Chondrocyte (in vitro differentiated cells): ENCODE results near the gene EPB41L4A. TPM values are rescaled to one million over a fixed set of nuclear protein-coding genes. Genes with fewer than 3 reads are reported as not detected.

Source experiments
- DNase-seq: peaks from one replicate; pipeline ENCODE4 v3.0.0; 2021; ENCODE audit warnings: mixed read lengths, low spot score
- H3K27ac Mint-ChIP-seq: one replicate; pipeline ENCODE4 v1.8.0; 2021; ENCODE audit warnings: mild to moderate bottlenecking, moderate library complexity, mixed read lengths; ENCODE audit not compliant: unreplicated experiment
- H3K27me3 Mint-ChIP-seq: 2 replicates; pipeline ENCODE4 v1.8.0; 2021; ENCODE audit warnings: low read depth, mixed read lengths
- H3K36me3 Mint-ChIP-seq: 2 replicates; pipeline ENCODE4 v1.8.0; 2021; ENCODE audit warnings: low read depth, mixed read lengths
- H3K4me1 Mint-ChIP-seq: 2 replicates; pipeline ENCODE4 v1.8.0; 2021; ENCODE audit warnings: low read depth, mild to moderate bottlenecking, mixed read lengths
- H3K4me3 Mint-ChIP-seq: one replicate; pipeline ENCODE4 v1.8.0; 2021; ENCODE audit warnings: mild to moderate bottlenecking, moderate library complexity, mixed read lengths; ENCODE audit not compliant: unreplicated experiment
- H3K9me3 Mint-ChIP-seq: 2 replicates; pipeline ENCODE4 v1.8.0; 2021; ENCODE audit warnings: low read depth, mixed read lengths
- CTCF ChIP-seq: fragments of 200-600 bp; sonication (generic); IDR thresholded peaks from 2 replicates; pipeline ENCODE4 v1.5.0; 2021; ENCODE audit warnings: antibody characterized with exemption, mild to moderate bottlenecking, moderate library complexity
- total RNA-seq: library from RNA; stranded (reverse); gene quantifications from 3 replicates; pipeline ENCODE4 v1.2.1, GENCODE V29; 2021

The EPB41L4A gene
- total RNA-seq, 1 donor from 2014 or later, result 3.9 TPM

DNA sequence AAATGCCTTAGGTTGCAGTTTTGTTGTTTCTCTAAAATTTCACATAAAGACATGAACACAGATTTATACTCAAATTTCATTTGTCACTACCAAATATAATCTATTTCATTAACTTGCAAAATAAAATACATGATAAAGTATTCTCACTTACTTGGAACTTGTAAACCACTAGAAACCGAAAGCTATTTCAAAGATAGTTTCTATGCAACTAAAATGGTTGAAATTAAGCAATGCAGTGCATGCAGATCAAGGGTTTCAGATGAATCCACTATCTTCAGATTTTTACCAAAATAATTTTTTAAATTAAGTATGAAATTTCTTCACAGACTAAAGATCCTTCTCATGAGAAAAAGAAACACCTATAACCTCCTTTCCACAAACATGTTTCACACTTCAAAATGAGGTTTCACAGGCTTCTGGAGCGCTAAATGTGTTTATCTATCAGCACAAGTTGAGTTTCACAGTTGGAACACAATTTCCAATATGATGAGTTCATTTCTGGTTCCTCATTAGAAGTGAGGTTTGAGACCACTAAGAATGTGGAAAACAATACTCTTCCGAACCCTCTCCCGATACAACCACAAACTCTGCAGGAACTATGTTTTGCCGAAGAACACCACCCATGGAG lies 63.9 kb downstream of the EPB41L4A start:
- H3K27me3 Mint-ChIP-seq, result no peaks in the 10 kb centered on the region
- no peaks in the 10 kb centered on the region for H3K9me3 Mint-ChIP-seq
- H3K4me3 Mint-ChIP-seq, result no peak overlapping the region
- H3K36me3 Mint-ChIP-seq, result no peaks in the 10 kb centered on the region
- no peak overlapping the region for H3K27ac Mint-ChIP-seq
- DNase-seq, result no peak
- no peak for TF ChIP-seq CTCF
- peaks cover 5% of the 10 kb centered on the region for H3K4me1 Mint-ChIP-seq

GRCh38 chr5:112353678-112354077 lies 65.4 kb downstream of the EPB41L4A start:
- Mint-ChIP-seq H3K27me3 (no peaks in the 10 kb centered on the region), H3K4me1 (peaks cover 5% of the 10 kb centered on the region), H3K36me3 (no peaks in the 10 kb centered on the region), H3K4me3 (no peak overlapping the region), H3K9me3 (no peaks in the 10 kb centered on the region), H3K27ac (no peak overlapping the region)
- DNase-seq, result no peak
- TF ChIP-seq CTCF, result no peak

DNA sequence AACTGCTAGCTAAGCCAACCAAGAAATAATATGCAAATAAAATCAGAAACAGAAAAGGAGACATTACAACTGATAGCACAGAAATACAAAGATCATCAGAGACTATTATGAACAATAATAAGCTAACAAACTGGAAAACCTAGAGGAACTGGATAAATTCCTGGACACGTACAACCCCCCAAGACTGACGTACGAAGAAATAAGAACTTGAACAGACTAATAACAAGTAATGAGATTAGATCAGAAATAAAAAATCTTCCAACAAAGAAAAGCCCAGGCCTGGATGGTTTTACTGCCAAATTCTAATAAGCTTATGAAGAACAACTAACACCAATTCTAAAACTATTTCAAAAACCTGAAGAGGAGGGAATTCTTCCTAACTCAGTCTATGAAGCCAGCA lies 67.9 kb downstream of the EPB41L4A start:
- Mint-ChIP-seq H3K4me1 (peaks cover 5% of the 10 kb centered on the region), H3K9me3 (no peaks in the 10 kb centered on the region), H3K27me3 (no peaks in the 10 kb centered on the region), H3K4me3 (no peak overlapping the region), H3K27ac (no peak overlapping the region), H3K36me3 (no peaks in the 10 kb centered on the region)
- no peak for DNase-seq
- no peak for TF ChIP-seq CTCF

DNA sequence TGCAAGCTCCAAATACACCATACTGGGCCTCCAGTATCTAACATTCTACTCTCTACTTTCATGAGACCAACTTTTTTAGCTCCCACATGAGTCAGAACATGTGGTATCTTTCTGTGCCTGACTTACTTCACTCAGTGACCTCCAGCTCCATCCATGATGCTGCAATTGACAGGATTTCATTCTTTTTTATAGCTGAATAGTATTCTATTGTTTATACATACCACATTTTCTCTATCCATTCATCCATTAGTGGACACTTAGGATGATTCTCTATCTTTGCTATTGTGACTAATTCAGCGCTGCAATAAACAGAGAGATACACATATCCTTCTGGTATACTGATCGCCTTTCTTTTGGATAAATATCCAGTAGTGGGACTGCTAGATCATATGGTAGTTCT lies 68.5 kb downstream of the EPB41L4A start:
- Mint-ChIP-seq H3K4me1 (peaks cover 5% of the 10 kb centered on the region), H3K27me3 (no peaks in the 10 kb centered on the region), H3K9me3 (no peaks in the 10 kb centered on the region), H3K4me3 (no peak overlapping the region), H3K27ac (no peak overlapping the region), H3K36me3 (no peaks in the 10 kb centered on the region)
- TF ChIP-seq CTCF, result no peak
- DNase-seq, result no peak

GRCh38 chr5:112349371-112349770 lies 69.7 kb downstream of the EPB41L4A start:
- H3K27me3 Mint-ChIP-seq, result no peaks in the 10 kb centered on the region
- H3K4me1 Mint-ChIP-seq, result no peaks in the 10 kb centered on the region
- no peak overlapping the region for H3K4me3 Mint-ChIP-seq
- no peaks in the 10 kb centered on the region for H3K36me3 Mint-ChIP-seq
- H3K27ac Mint-ChIP-seq, result no peak overlapping the region
- DNase-seq, result no peak
- no peaks in the 10 kb centered on the region for H3K9me3 Mint-ChIP-seq
- TF ChIP-seq CTCF, result no peak
